Eye (tissue), 1 donor: ENCODE measurements around the gene RPL10L.

Experiments
- DNase-seq: peaks from one replicate; pipeline ENCODE4 v3.0.0-alpha.2; 2015

RPL10L gene

GRCh38 chr14:46651526-46652144 is at the start of gene RPL10L:
Gene RPL10L, minus strand, starts transcription at chr14:46651781. Its CDS starts 45 bp downstream, at chr14:46651736.
- no peak for DNase-seq

GRCh38 chr14:46691819-46692218 is 40.2 kb upstream of the RPL10L start:
- DNase-seq: no peak

GRCh38 chr14:46686652-46687051 is 35.1 kb upstream of the RPL10L start:
- DNase-seq: no peak

GRCh38 chr14:46672128-46672527 is 20.5 kb upstream of the RPL10L start:
- no peak for DNase-seq

- no peak for DNase-seq
These were observed 11.8 kb upstream of the RPL10L start for GRCh38 chr14:46663382-46663781.

GRCh38 chr14:46661728-46662127 is 10.1 kb upstream of the RPL10L start:
- no peak for DNase-seq

GRCh38 chr14:46653031-46653755 is 1.6 kb upstream of the RPL10L start:
- DNase-seq: no peak

- no peak for DNase-seq
These were observed 4.8 kb downstream of the RPL10L start for GRCh38 chr14:46646796-46647195.

- DNase-seq: no peak
These were observed 24.7 kb downstream of the RPL10L start for GRCh38 chr14:46626876-46627275.
